IMR-90 (cell line): Measurements from ENCODE around the gene PSMB2. TPM values are rescaled to one million over a fixed set of nuclear protein-coding genes. Genes with fewer than 3 reads are reported as not detected.
A peak's percentile ranks its signal among the peaks of the same experiment; 100 is the strongest.

Experiments used
- ATAC-seq: fragments of 200-7000 bp; cut with Tn5 transposase; 2 replicates; pipeline ENCODE4 v1.9.1; 2020; ENCODE audit warnings: low read depth, mild to moderate bottlenecking, moderate library complexity
- BruUV-seq: library from RNA; stranded (reverse); fragments of 400-500 nt; replicated peaks from 2 replicates; lab custom pipeline; 2021; lab: Mats Ljungman, UMichigan
- CTCF ChIA-PET: fragments of 300-600 bp; formaldehyde crosslinking; extraction: SDS; loops from one replicate; lab custom pipeline; 2021; ENCODE audit warnings: antibody characterized with exemption; lab: Yijun Ruan, JAX
- POLR2A ChIA-PET: fragments of 300-600 bp; sonication (Branson Sonifier 250); formaldehyde crosslinking; loops from one replicate; lab custom pipeline; 2022; ENCODE audit warnings: antibody characterized with exemption; ENCODE audit not compliant: unreplicated experiment; lab: Charles Lee
- DNase-seq: peaks from one replicate; pipeline ENCODE4 v3.0.0; 2013
- H2AFZ ChIP-seq: replicated peaks from 2 replicates; pipeline ENCODE3; 2013; ENCODE audit warnings: low read length, mild to moderate bottlenecking; ENCODE audit not compliant: poor library complexity
- H2AK5ac ChIP-seq: 2 replicates; pipeline ENCODE4 v1.6.1; 2013; ENCODE audit warnings: low read depth, low read length, inconsistent platforms
- H2AK9ac ChIP-seq: replicated peaks from 2 replicates; pipeline ENCODE3; 2013; ENCODE audit warnings: mild to moderate bottlenecking, low read depth, low read length, moderate library complexity; ENCODE audit not compliant: poor library complexity
- H2BK120ac ChIP-seq: 2 replicates; pipeline ENCODE4 v1.6.1; 2013; ENCODE audit warnings: low read depth, low read length, inconsistent platforms
- H2BK15ac ChIP-seq: 3 replicates; pipeline ENCODE4 v1.6.1; 2013; ENCODE audit warnings: low read depth, low read length, inconsistent platforms
- H2BK20ac ChIP-seq: 2 replicates; pipeline ENCODE4 v1.6.1; 2013; ENCODE audit warnings: low read depth, mild to moderate bottlenecking, inconsistent platforms, low read length, moderate library complexity
- H2BK5ac ChIP-seq: 2 replicates; pipeline ENCODE4 v1.6.1; 2013; ENCODE audit warnings: mild to moderate bottlenecking, low read depth, low read length, inconsistent platforms; ENCODE audit not compliant: poor library complexity, severe bottlenecking
- H3K14ac ChIP-seq: replicated peaks from 2 replicates; pipeline ENCODE4 v1.6.1; 2013; ENCODE audit warnings: low read depth, low read length, inconsistent platforms
- H3K18ac ChIP-seq: 2 replicates; pipeline ENCODE4 v1.6.1; 2013; ENCODE audit warnings: low read depth, low read length, control low read depth
- H3K23ac ChIP-seq: 2 replicates; pipeline ENCODE4 v1.6.1; 2013; ENCODE audit warnings: low read depth, low read length, inconsistent platforms
- H3K27ac ChIP-seq: 2 replicates; pipeline ENCODE4 v1.5.1; 2013; ENCODE audit warnings: mild to moderate bottlenecking, control low read depth, low read length; ENCODE audit not compliant: insufficient read depth
- H3K27me3 ChIP-seq: 2 replicates; pipeline ENCODE4 v1.6.1; 2013; ENCODE audit warnings: low read length; ENCODE audit not compliant: control insufficient read depth, insufficient read depth
- H3K36me3 ChIP-seq: 2 replicates; pipeline ENCODE4 v1.6.1; 2013; ENCODE audit warnings: low read length, mixed read lengths; ENCODE audit not compliant: control insufficient read depth, insufficient read depth
- H3K4ac ChIP-seq: 2 replicates; pipeline ENCODE4 v1.6.1; 2013; ENCODE audit warnings: low read depth, low read length, inconsistent platforms
- H3K4me1 ChIP-seq: 2 replicates; pipeline ENCODE4 v1.6.1; 2013; ENCODE audit warnings: low read length, mixed read lengths; ENCODE audit not compliant: control insufficient read depth, insufficient read depth
- H3K4me2 ChIP-seq: 2 replicates; pipeline ENCODE4 v1.6.1; 2013; ENCODE audit warnings: low read depth, mild to moderate bottlenecking, control low read depth, low read length, moderate library complexity
- H3K4me3 ChIP-seq: 2 replicates; pipeline ENCODE4 v1.5.1; 2013; ENCODE audit warnings: low read depth, mild to moderate bottlenecking, control low read depth, low read length, moderate library complexity; ENCODE audit not compliant: insufficient read depth
- H3K56ac ChIP-seq: 2 replicates; pipeline ENCODE4 v1.6.1; 2013; ENCODE audit warnings: low read length, inconsistent platforms; ENCODE audit not compliant: insufficient read depth; ENCODE audit errors: extremely low read depth
- H3K79me1 ChIP-seq, 2 experiments: 2 replicates each; pipeline ENCODE4 v1.6.1; 2013; ENCODE audit warnings: low read length in 2 of 2, inconsistent platforms in 1 of 2, low read depth in 1 of 2
- H3K9ac ChIP-seq: 2 replicates; pipeline ENCODE4 v1.6.1; 2013; ENCODE audit warnings: low read depth, low read length, control low read depth
- H3K9me1 ChIP-seq: 2 replicates; pipeline ENCODE4 v1.6.1; 2013; ENCODE audit warnings: low read length, inconsistent platforms; ENCODE audit not compliant: insufficient read depth
- H3K9me3 ChIP-seq: 2 replicates; pipeline ENCODE4 v1.6.1; 2013; ENCODE audit warnings: low read length; ENCODE audit not compliant: control insufficient read depth, insufficient read depth
- H4K20me1 ChIP-seq: 2 replicates; pipeline ENCODE4 v1.6.1; 2013; ENCODE audit warnings: low read length, inconsistent platforms; ENCODE audit not compliant: insufficient read depth
- H4K5ac ChIP-seq: 2 replicates; pipeline ENCODE4 v1.6.1; 2013; ENCODE audit warnings: mild to moderate bottlenecking, low read depth, low read length, control low read depth
- H4K8ac ChIP-seq, 2 experiments: 2 replicates each; pipeline ENCODE4 v1.6.1; 2013; ENCODE audit warnings: low read depth in 2 of 2, low read length in 2 of 2, control low read depth in 1 of 2, inconsistent platforms in 1 of 2
- H4K91ac ChIP-seq: 2 replicates; pipeline ENCODE4 v1.6.1; 2013; ENCODE audit warnings: low read depth, low read length, inconsistent platforms; ENCODE audit not compliant: insufficient read depth
- BHLHE40 ChIP-seq: fragments of 150-350 bp; IDR thresholded peaks from 2 replicates; pipeline ENCODE4 v1.6.1; 2016; ENCODE audit warnings: mild to moderate bottlenecking, low read depth, low read length
- CEBPB ChIP-seq: IDR thresholded peaks from 2 replicates; pipeline ENCODE4 v1.6.1; 2012; ENCODE audit warnings: low read depth, low read length, improper control_type of control experiment
- CHD1 ChIP-seq: IDR thresholded peaks from 2 replicates; pipeline ENCODE4 v1.6.1; 2012; ENCODE audit warnings: low read depth, low read length, improper control_type of control experiment
- CTCF ChIP-seq: conservative IDR thresholded peaks from 2 replicates; pipeline ENCODE4 v1.5.1; 2012; ENCODE audit warnings: mild to moderate bottlenecking, low read depth, low read length, improper control_type of control experiment
- ELK1 ChIP-seq: fragments of 150-350 bp; IDR thresholded peaks from 2 replicates; pipeline ENCODE4 v1.6.1; 2016; ENCODE audit warnings: low read depth, mild to moderate bottlenecking, low read length, moderate library complexity, borderline replicate concordance
- FOS ChIP-seq: fragments of 150-350 bp; IDR thresholded peaks from 2 replicates; pipeline ENCODE4 v1.6.1; 2016; ENCODE audit warnings: low read depth, low read length
- MAFK ChIP-seq: IDR thresholded peaks from 2 replicates; pipeline ENCODE4 v1.6.1; 2012; ENCODE audit warnings: low read depth, low read length, improper control_type of control experiment
- MXI1 ChIP-seq: IDR thresholded peaks from 2 replicates; pipeline ENCODE4 v1.6.1; 2012; ENCODE audit warnings: low read depth, mild to moderate bottlenecking, low read length, moderate library complexity, borderline replicate concordance
- NFE2L2 ChIP-seq: fragments of 150-350 bp; IDR thresholded peaks from 2 replicates; pipeline ENCODE4 v1.6.1; 2016; ENCODE audit warnings: low read depth, mild to moderate bottlenecking, low read length
- POLR2A ChIP-seq: IDR thresholded peaks from 2 replicates; pipeline ENCODE4 v1.6.1; 2012; ENCODE audit warnings: mild to moderate bottlenecking, low read depth, low read length
- RCOR1 ChIP-seq: IDR thresholded peaks from 2 replicates; pipeline ENCODE4 v1.6.1; 2012; ENCODE audit warnings: mild to moderate bottlenecking, low read length, improper control_type of control experiment; ENCODE audit not compliant: insufficient replicate concordance
- SMC3 ChIP-seq: fragments of 150-350 bp; IDR thresholded peaks from 2 replicates; pipeline ENCODE4 v1.6.1; 2016; ENCODE audit warnings: low read depth, mild to moderate bottlenecking, antibody characterized with exemption, low read length, moderate library complexity
- USF2 ChIP-seq: fragments of 150-350 bp; IDR thresholded peaks from 2 replicates; pipeline ENCODE4 v1.6.1; 2017; ENCODE audit warnings: mild to moderate bottlenecking, antibody characterized with exemption, low read length, low read depth
- WGBS, 2 experiments: methylation state at CpG; one replicate each; pipeline versions ENCODE4 v1.1.5 to v1.1.7; 2013; ENCODE audit warnings: missing lambda C conversion rate in 2 of 2; ENCODE audit not compliant: insufficient read length in 1 of 2; ENCODE audit errors: extremely low coverage in 2 of 2; 5-methylcytosine and 5-hydroxymethylcytosine counted together
- dilution Hi-C: fragments of 300-500 bp; cut with HindIII; formaldehyde crosslinking; loops from one replicate; pipeline ENCODE4 v1.14.3; 2018; ENCODE audit warnings: low sequenced_read_pairs; ENCODE audit not compliant: unreplicated experiment
- in situ Hi-C: fragments of 300-500 bp; cut with MboI; formaldehyde crosslinking; loops from 3 replicates; pipeline ENCODE4 v1.14.3; 2019; ENCODE audit warnings: low sequenced_read_pairs, inconsistent platforms, mixed read lengths
- intact Hi-C: fragments of 100-400 bp; cut with micrococcal nuclease; formaldehyde crosslinking; loops from 2 replicates; pipeline ENCODE4 v1.10.0; 2022
- polyA plus RNA-seq, 3 experiments: library from polyadenylated mRNA; depleted of rRNA; stranded (reverse); fragments of >200 nt; gene quantifications; 2 replicates each; pipeline ENCODE4 v1.2.3, GENCODE V29; 2012; ENCODE audit warnings: low replicate concordance in 1 of 3
- total RNA-seq: library from RNA; depleted of rRNA; stranded (reverse); fragments of >200 nt; gene quantifications from 2 replicates; pipeline ENCODE4 v1.2.3, GENCODE V29; 2012

The PSMB2 gene
- total and polyA plus RNA-seq, 2 of the 4 experiments (the other 2 are of a cell fraction), result 23.8 to 86.2 TPM

- Histone ChIP-seq H2BK120ac (no peak overlapping the region), H3K23ac (no peak overlapping the region), H4K20me1 (no peaks in the 10 kb centered on the region), H2BK5ac (no peak overlapping the region), H3K4me2 (no peak overlapping the region), H3K9me3 (no peaks in the 10 kb centered on the region), H3K27ac (no peak overlapping the region), H4K8ac (no peak overlapping the region), H3K9ac (no peak overlapping the region), H3K9me1 (no peaks in the 10 kb centered on the region), H2BK20ac (no peak overlapping the region), H3K18ac (no peak overlapping the region), H2AK9ac (no peak overlapping the region), H3K36me3 (no peaks in the 10 kb centered on the region), H3K14ac (no peak overlapping the region), H2BK15ac (no peak overlapping the region), H3K4me1 (no peaks in the 10 kb centered on the region), H3K27me3 (peaks cover 27% of the 10 kb centered on the region), H3K4me3 (no peak overlapping the region), H3K56ac (no peak overlapping the region), H3K4ac (no peak overlapping the region), H2AK5ac (no peak overlapping the region), H4K5ac (no peak overlapping the region), H4K91ac (no peak overlapping the region), H3K79me1 (no peaks in the 10 kb centered on the region), H2AFZ (no peak overlapping the region)
- in situ Hi-C loops, result no loop called here
- POLR2A ChIA-PET, result no interaction called here
- WGBS, 2 experiments, result no CpG with 5 or more reads among the region's 1 CpG
- CTCF ChIA-PET, result no interaction called here
- DNase-seq, result peak; percentile 7
- ATAC-seq, result no peak
- BruUV-seq, result no TSS peak
- intact Hi-C loops, result no loop called here
- dilution Hi-C loops, result no loop called here
- TF ChIP-seq SMC3 (no peak), RCOR1 (no peak), CHD1 (no peak), FOS (no peak), CTCF (no peak), MXI1 (no peak), BHLHE40 (no peak), ELK1 (no peak), POLR2A (no peak), NFE2L2 (no peak), CEBPB (no peak), MAFK (no peak), USF2 (no peak)
Measured at GRCh38 chr1:35675773-35676172, 34.4 kb upstream of the PSMB2 start.
